Activated B cell treated with CpG ODN at 0.5 μM for 24 hours (primary cell): ENCODE results near the gene GAREM1. TPM values are rescaled to one million over a fixed set of nuclear protein-coding genes. Genes with fewer than 3 reads are reported as not detected.

ENCODE experiments used
- ATAC-seq: fragments of 200-7000 bp; cut with Tn5 transposase; one replicate; pipeline ENCODE4 v1.10.0; 2021; ENCODE audit warnings: low read depth, mild to moderate bottlenecking, moderate library complexity
- CTCF ChIA-PET: fragments of 350-600 bp; sonication (Branson Sonifier 250); formaldehyde crosslinking; loops from one replicate; lab custom pipeline; 2021; ENCODE audit warnings: antibody characterized with exemption; lab: Charles Lee
- POLR2A ChIA-PET: fragments of 350-600 bp; sonication (Branson Sonifier 250); formaldehyde crosslinking; loops from one replicate; lab custom pipeline; 2021; ENCODE audit warnings: antibody characterized with exemption; lab: Charles Lee
- DNase-seq: peaks from one replicate; pipeline ENCODE4 v3.0.0; 2022
- H3K27ac Mint-ChIP-seq: one replicate; pipeline ENCODE4 v1.8.0; 2020; ENCODE audit warnings: mixed read lengths
- H3K27me3 Mint-ChIP-seq: one replicate; pipeline ENCODE4 v1.8.0; 2021; ENCODE audit warnings: mixed read lengths
- H3K36me3 Mint-ChIP-seq: one replicate; pipeline ENCODE4 v1.8.0; 2021; ENCODE audit warnings: low read depth, mixed read lengths
- H3K4me1 Mint-ChIP-seq: one replicate; pipeline ENCODE4 v1.8.0; 2021; ENCODE audit warnings: mixed read lengths
- H3K4me3 Mint-ChIP-seq: one replicate; pipeline ENCODE4 v1.8.0; 2020; ENCODE audit warnings: mild to moderate bottlenecking, mixed read lengths
- H3K9me3 Mint-ChIP-seq: one replicate; pipeline ENCODE4 v1.8.0; 2020; ENCODE audit warnings: mixed read lengths
- intact Hi-C: fragments of 100-400 bp; cut with micrococcal nuclease; formaldehyde crosslinking; loops from one replicate; pipeline ENCODE4 v1.15.1; 2024
- total RNA-seq: library from RNA; stranded (reverse); gene quantifications from 2 replicates; pipeline ENCODE4 v1.2.3, GENCODE V29; 2022
- TF ChIP-seq, protein P1 (sequence below): fragments of 200-600 bp; IDR thresholded peaks from one replicate; pipeline ENCODE4 v1.8.0; 2022; ENCODE audit warnings: antibody characterized with exemption, mild to moderate bottlenecking

The GAREM1 gene
- total RNA-seq, 1 donor from 2014 or later: not detected

- H3K4me3 Mint-ChIP-seq: no peak overlapping the region
- H3K27ac Mint-ChIP-seq: no peak overlapping the region
- ChIA-PET POLR2A (no interaction called here), CTCF (no interaction called here)
- H3K9me3 Mint-ChIP-seq: no peaks in the 10 kb centered on the region
- TF ChIP-seq, protein P1, sequence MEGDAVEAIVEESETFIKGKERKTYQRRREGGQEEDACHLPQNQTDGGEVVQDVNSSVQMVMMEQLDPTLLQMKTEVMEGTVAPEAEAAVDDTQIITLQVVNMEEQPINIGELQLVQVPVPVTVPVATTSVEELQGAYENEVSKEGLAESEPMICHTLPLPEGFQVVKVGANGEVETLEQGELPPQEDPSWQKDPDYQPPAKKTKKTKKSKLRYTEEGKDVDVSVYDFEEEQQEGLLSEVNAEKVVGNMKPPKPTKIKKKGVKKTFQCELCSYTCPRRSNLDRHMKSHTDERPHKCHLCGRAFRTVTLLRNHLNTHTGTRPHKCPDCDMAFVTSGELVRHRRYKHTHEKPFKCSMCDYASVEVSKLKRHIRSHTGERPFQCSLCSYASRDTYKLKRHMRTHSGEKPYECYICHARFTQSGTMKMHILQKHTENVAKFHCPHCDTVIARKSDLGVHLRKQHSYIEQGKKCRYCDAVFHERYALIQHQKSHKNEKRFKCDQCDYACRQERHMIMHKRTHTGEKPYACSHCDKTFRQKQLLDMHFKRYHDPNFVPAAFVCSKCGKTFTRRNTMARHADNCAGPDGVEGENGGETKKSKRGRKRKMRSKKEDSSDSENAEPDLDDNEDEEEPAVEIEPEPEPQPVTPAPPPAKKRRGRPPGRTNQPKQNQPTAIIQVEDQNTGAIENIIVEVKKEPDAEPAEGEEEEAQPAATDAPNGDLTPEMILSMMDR: no peak
- no peaks in the 10 kb centered on the region for H3K36me3 Mint-ChIP-seq
- H3K4me1 Mint-ChIP-seq: no peaks in the 10 kb centered on the region
- ATAC-seq: no peak
- DNase-seq: no peak
- intact Hi-C loops: no loop called here
- peaks cover 2% of the 10 kb centered on the region for H3K27me3 Mint-ChIP-seq
Measured at GRCh38 chr18:32358075-32358474, 112.6 kb downstream of the GAREM1 start.

GRCh38 chr18:32355896-32356295 is 114.8 kb downstream of the GAREM1 start:
- no peak overlapping the region for H3K27ac Mint-ChIP-seq
- no peaks in the 10 kb centered on the region for H3K9me3 Mint-ChIP-seq
- POLR2A ChIA-PET: no interaction called here
- DNase-seq (no peak), ATAC-seq (no peak)
- peaks cover 2% of the 10 kb centered on the region for H3K27me3 Mint-ChIP-seq
- CTCF ChIA-PET: no interaction called here
- intact Hi-C loops: no loop called here
- TF ChIP-seq, protein P1: no peak
- no peaks in the 10 kb centered on the region for H3K4me1 Mint-ChIP-seq
- H3K4me3 Mint-ChIP-seq: no peak overlapping the region
- no peaks in the 10 kb centered on the region for H3K36me3 Mint-ChIP-seq

DNA sequence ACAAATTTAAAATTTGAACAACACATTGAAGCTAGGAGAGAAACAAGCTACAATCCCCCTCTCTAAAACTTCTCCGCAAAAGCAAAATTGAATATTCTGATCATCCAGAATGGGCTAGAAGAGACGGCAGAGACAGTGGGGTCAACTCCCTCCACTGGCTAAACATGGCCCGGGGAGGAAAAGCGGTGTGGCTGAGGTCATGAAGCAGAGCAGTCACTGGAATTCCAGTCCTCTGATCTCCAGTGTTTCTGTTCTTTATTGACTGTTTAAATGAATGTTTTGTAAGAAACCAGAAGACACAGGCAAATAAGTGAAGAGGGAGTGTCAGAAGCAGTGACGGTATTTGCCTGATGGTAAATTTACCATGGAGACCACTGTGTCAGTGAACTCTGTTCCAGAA is 116.2 kb downstream of the GAREM1 start:
- Mint-ChIP-seq H3K27me3 (peaks cover 2% of the 10 kb centered on the region), H3K4me3 (no peak overlapping the region), H3K27ac (no peak overlapping the region), H3K9me3 (no peaks in the 10 kb centered on the region), H3K4me1 (no peaks in the 10 kb centered on the region), H3K36me3 (no peaks in the 10 kb centered on the region)
- intact Hi-C loops: no loop called here
- TF ChIP-seq, protein P1: no peak
- POLR2A ChIA-PET: no interaction called here
- DNase-seq (no peak), ATAC-seq (no peak)
- CTCF ChIA-PET: no interaction called here

- DNase-seq (no peak), ATAC-seq (no peak)
- H3K4me3 Mint-ChIP-seq: no peak overlapping the region
- no peaks in the 10 kb centered on the region for H3K4me1 Mint-ChIP-seq
- no peak overlapping the region for H3K27ac Mint-ChIP-seq
- TF ChIP-seq, protein P1: no peak
- no peaks in the 10 kb centered on the region for H3K9me3 Mint-ChIP-seq
- ChIA-PET CTCF (no interaction called here), POLR2A (no interaction called here)
- H3K36me3 Mint-ChIP-seq: no peaks in the 10 kb centered on the region
- H3K27me3 Mint-ChIP-seq: peaks cover 2% of the 10 kb centered on the region
- intact Hi-C loops: no loop called here
Measured at GRCh38 chr18:32353257-32353656, 117.4 kb downstream of the GAREM1 start.

DNA sequence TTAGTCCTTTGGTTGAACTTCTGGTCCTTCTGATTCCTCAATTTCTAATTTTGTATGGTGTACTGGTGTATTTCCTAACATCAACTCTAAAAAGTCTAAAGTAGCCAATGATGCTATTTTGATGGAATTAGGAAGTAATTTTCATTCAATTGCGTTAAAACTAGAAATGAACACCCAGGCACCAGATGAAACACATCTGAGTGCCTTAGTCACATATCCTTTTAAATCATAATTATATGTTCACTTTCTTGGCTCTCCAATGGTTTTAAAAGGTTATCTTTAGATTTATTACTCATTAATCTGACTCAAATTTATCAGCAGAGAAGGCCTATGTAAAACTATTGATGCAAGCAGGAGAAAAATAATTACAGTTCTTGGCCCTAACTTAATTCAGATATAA is 119.7 kb downstream of the GAREM1 start:
- Mint-ChIP-seq H3K4me1 (no peaks in the 10 kb centered on the region), H3K9me3 (no peaks in the 10 kb centered on the region), H3K4me3 (no peak overlapping the region), H3K27me3 (peaks cover 4% of the 10 kb centered on the region), H3K36me3 (no peaks in the 10 kb centered on the region), H3K27ac (no peak overlapping the region)
- CTCF ChIA-PET: no interaction called here
- POLR2A ChIA-PET: no interaction called here
- intact Hi-C loops: no loop called here
- TF ChIP-seq, protein P1: no peak
- DNase-seq: no peak
- ATAC-seq: no peak
